ENCODE data around the gene SYNJ1.
"Not testable (repeated sequence)": the region's sequence is repeated elsewhere in the genome, so short reads cannot be mapped to it uniquely, and the experiment has no call there.

SYNJ1 gene

DNA sequence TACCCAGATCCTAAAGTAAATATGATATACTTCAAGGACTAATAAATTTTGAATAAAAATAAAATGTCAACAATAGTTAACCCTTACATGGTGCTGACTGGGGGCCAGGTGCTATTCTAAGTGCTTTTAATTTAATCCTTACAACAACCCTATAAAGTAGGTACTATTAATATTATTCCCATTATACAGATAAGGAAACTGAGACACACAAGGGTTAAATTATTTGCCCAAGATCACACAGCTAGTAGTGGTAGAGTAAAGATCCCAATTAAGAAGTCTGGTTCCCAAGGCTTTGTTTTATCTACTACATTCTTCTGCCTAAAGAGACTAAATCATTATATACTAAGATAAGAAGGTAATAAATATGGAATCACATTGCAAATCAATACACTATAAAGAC lies 34.2 kb downstream of the SYNJ1 start:
- DNase-seq (ENCODE audit: low spot score), result no peak

DNA sequence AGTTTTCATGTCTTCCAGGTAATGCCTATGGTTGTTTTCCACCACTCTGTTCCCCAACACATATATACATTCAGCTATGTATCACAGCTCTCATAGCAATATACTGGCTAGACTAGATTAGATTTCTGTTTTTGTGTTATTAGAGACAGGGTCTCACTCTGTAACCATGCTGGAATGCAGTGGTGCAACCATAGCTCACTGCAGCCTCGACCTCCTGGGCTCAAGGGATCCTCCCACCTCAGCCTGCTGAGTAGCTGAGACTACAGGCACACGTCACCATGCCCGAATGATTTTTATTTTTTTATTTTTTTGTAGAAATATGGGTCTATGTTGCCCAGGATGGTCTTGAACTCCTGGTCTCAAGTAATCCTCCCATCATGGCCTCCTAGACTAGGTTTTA lies 37.7 kb downstream of the SYNJ1 start:
- no peak for DNase-seq (ENCODE audit: low spot score)

DNA sequence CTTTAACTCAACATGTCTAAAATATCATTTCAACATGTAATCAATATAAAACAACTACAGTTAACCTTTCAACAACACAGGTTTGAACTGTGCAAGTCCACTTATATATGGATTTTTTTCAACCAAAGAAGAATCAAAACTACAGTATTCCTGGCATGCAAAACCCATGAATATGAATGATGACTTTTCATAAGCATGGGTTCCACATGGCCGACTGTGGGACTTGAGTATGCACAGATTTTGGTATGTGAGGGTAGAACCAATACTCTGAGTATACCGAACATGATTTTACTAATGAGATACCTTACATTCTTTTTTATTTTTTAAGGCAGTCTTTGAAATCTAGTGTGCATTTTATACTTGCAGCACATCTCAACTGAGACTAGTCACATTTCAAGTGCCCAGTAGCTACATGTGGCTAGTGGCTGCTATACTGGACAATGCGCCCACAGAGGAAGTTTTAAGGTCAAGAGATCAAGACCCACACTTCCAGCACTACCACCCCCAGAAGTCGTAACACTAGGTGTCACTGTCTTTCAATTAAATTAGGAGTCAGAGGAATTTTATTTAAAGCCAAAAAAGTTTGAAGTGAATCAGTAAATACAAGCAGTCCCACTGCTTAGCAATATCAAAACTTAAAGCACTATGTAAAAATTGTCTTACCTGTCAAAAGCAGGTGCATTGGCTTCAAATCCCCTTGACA lies 40.0 kb downstream of the SYNJ1 start:
- no peak for DNase-seq (ENCODE audit: low spot score)

DNA sequence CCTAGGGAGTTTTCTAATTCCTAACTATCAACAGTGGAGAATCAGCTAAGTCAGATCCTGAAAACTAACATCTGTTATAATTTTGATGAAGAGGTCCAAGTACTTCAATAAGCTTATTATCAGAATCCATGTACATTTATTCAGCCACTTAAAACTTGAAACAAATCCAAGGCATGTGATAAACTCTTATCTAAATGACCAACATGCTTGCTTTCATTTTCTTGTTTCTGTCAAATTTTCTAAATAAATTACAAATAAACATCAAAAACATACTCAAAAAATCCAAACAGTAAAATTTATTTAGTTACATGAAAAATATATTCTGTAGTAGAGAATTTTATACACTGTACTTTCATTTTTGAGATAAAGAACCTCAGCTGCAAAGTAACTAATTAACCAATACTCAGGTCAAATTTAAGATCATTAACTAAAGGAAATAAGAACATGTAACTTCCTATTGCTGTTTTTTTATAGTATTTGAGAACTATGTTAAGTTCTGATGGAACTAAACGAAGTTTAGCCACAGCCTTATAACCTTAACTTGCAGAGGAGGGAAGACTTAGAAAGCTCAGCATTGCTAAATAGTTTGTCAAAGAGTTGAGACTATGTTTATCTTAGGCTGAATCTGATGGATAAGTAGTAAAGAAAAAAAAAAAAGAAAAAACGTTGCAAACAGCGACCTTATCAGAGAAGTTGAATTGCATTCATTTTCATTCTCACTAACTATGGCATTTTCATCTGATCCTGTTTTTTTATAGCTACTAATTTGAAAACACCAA lies 44.9 kb downstream of the SYNJ1 start:
- no peak for DNase-seq (ENCODE audit: low spot score)

DNA sequence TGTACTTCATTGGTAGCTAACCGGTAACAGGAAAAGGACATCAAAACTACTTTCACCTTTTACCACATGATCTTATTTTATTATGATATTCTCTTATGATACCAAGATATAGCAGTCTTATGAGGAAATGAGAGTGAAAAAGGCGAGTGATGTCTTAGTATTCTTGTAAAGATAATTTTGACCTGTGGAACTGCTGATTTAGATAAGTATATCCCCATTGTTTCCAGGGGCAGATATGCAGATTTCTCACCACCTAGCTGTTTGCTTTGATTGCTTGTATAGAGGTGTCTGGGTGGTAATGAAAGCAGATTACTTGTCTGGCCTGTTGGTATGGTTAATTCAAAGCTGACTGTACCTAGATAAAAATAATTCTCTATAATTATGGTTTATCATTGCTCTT lies 53.1 kb downstream of the SYNJ1 start:
- DNase-seq (ENCODE audit: low spot score), result no peak

DNA sequence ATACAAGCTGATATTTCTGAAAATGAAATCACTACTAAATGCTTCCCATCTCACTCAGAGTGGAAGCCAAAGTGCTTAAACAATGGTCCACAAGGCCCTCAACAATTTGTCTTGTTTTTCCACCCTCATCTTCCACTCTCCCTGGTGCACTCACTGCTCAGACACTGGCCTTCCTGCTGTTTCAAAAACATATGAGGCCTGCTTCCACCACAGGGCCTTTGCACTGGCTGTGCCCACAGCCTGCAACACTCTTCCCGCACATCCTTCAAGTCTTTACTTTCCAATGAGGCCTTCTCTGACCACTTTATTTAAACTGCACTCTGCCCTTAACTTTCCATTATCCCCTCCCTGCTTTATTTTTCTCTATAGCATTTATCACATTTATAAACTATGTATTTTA lies 53.8 kb downstream of the SYNJ1 start:
- no peak for DNase-seq (ENCODE audit: low spot score)

DNA sequence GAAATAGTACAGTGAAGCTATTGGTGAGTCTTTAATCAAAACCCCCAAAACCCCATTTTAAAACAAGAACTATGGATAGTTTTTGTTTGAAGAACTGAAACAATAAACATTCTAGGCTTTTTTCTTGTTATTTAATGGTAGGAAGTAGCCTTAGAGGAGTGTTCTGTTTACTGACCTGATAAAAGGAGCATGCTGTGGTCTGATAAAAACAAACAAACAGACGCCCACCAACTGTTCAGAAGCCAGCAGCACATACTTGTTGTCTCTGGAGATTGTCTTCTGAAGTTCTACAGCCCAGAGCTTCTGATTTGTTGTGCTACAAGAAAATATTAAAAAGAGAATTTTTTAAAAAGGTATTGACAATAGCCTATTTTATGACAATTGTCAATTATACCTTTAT lies 61.6 kb downstream of the SYNJ1 start:
- DNase-seq (ENCODE audit: low spot score), result no peak

DNA sequence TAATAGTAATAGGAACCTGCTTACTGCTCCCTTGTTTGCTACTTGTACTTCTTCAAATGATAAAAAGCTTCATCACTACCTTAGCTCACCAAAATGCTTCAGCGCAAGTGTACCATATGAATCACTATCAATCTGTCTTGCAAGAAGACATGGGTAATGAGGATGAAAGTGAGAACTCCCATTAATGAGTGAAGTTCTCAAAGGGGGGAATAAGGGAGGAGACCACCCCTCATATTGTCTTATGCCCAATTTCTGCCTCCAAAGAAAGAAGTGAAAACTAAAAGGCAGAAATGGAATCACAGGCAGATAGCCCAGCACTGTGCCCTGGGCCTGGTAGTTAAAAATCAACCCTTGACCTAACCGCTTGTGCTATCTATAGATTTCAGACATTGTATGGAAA lies 63.7 kb downstream of the SYNJ1 start:
- not testable (repeated sequence) for DNase-seq (ENCODE audit: low spot score)

DNA sequence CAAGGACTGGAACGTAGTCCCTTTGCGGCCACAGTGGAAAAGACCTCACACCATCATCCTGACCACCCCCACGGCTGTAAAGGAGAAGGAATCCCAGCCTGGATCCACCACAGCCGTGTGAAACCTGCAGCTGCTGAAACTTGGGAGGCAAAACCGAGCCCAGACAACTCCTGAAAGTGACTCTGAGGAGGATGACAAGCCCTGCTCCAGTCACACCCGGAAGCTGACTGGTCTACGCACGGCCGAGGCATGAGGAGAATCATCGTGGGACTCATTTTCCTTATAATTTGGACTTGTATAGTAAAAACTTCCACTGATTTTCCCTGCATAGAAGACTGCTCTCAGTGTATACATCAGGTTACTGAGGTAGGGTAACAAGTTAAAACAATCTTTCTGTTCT lies 65.8 kb downstream of the SYNJ1 start:
- not testable (repeated sequence) for DNase-seq (ENCODE audit: low spot score)

DNA sequence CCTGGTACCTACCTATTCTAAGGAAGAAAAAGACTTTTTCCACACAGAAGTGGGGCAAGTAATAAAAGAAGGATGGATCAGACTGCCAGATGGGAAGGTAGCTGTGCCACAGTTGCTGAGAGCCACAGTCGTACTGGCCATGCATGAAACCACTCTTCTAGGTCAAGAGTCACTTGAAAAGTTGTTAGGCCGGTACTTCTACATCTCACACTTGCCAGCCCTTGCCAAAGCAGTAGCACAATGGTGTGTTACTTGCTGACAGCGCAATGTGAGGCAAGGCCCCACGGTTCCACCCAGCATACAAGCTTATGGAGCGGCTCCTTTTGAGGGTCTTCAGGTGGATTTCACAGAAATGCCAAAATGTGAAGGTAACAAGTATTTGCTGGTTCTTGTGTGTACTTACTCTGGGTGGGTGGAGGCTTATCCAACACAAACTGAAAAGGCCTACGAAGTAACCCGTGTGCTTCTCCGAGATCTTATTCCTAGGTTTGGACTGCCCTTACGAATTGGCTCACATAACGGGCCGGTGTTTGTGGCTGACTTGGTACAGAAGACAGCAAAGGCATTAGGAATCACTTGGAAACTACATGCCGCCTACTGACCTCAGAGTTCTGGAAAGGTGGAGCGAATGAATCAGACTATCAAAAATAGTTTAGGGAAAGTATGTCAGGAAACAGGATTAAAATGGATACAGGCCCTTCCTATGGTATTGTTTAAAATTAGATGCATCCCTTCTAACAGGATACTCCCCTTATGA lies 66.6 kb downstream of the SYNJ1 start:
- not testable (repeated sequence) for DNase-seq (ENCODE audit: low spot score)

DNA sequence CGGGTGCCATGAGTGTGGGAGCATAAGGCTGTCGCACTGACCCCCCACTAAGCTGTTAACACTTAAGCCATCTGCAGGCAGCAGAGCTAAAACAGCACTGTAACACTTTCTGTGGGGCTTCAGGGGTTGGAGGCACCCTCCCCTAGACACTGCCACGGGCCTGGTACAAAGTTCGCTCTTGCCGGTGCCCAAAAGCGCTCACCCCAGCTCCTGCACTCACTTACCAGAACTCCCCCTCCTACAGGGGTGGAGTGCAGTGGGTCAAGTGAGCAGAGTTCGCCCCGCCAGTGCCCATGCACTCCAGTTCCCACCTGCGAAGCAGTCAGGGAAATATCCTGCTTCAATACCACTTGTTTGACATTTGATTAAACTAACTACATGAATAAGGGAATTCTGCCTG lies 69.3 kb downstream of the SYNJ1 start:
- no peak for DNase-seq (ENCODE audit: low spot score)

DNA sequence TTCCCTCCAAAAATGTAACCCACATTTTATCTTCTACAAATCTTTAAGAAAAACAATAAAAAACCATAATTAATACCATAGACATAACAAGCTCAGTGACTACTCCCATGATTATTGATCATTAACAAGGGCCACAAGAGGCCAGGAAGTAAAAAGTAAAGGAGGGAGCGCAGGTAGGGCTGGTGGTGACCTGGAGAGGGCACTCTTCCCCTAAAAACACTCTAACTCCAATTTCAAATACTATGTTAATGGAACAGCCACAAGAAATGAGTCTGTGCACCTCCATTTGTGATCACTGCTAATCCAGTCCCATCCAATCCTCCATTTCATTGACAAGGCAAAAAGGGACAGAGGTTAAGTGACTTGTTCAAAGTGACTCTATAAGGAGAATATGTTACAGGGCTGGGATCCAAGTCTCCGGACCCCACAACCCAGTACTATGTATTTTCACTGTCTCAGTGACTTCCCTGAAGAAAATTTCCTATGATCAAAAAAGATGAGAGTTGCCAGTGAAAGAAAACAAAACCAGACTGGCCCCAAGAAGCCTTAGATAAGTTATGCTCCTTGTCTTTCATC lies 74.4 kb downstream of the SYNJ1 start:
- DNase-seq (ENCODE audit: low spot score), result peak; percentile 24

DNA sequence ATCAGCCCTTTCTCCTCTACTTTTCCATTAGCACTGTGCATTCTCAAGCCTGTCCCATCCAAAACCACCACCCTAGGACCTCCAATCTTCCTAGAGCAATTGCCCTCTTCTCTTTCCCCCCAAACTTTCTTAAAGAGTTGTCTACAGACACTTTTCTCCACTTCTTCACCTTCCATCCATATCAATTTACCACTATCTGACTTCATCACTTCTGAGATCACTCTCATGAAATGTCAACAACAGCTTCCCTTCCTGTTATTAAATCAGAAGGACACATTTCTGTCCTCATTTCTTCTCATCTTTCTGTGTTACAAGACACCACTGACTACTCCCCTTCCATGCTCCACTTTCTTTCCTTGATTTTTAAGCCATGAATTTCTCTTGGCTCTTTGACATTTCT lies 79.6 kb downstream of the SYNJ1 start:
- no peak for DNase-seq (ENCODE audit: low spot score)

DNA sequence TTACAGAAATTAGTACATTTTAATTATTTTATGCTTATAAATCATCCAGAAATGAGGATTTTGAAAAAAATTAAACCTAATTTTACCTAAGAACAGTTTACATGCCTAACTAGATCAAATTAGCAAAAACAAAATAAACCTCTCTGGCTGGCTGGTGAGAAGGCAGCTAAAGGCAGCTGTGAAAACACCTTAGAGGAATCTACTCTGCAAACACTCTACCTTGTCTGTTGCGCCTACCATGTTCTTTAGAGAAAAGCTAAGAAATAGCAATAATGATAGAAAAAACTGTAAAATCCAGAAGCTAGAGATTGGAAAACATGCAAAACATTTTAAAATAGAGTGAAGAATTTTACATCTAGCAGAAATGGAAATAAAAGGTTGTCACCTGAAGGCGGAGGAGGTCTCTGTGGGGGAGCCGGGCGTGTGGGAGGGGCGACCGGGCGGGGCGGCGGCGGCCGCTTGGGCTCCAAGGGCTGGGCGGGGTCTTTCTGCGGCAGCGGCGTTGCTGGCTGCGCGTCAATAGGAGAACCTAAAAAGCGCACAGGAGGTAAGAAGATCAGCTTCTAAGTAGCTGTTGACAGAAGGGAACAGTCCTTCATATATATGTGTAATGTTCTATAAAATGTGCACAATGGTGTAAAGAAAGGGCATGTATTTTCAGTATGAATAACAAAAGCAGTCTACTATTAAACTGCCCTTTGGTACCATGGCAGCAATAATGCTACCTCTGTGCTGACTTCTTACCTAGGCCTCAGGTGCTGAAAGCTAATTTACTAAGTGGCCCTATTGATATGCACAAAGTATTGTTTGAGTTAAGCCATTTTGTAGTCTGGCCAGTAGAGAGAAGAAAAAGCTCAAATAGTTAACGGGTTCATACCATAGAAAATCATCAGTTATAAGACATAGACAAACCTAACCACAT lies 82.3 kb downstream of the SYNJ1 start:
- no peak for DNase-seq (ENCODE audit: low spot score)

DNA sequence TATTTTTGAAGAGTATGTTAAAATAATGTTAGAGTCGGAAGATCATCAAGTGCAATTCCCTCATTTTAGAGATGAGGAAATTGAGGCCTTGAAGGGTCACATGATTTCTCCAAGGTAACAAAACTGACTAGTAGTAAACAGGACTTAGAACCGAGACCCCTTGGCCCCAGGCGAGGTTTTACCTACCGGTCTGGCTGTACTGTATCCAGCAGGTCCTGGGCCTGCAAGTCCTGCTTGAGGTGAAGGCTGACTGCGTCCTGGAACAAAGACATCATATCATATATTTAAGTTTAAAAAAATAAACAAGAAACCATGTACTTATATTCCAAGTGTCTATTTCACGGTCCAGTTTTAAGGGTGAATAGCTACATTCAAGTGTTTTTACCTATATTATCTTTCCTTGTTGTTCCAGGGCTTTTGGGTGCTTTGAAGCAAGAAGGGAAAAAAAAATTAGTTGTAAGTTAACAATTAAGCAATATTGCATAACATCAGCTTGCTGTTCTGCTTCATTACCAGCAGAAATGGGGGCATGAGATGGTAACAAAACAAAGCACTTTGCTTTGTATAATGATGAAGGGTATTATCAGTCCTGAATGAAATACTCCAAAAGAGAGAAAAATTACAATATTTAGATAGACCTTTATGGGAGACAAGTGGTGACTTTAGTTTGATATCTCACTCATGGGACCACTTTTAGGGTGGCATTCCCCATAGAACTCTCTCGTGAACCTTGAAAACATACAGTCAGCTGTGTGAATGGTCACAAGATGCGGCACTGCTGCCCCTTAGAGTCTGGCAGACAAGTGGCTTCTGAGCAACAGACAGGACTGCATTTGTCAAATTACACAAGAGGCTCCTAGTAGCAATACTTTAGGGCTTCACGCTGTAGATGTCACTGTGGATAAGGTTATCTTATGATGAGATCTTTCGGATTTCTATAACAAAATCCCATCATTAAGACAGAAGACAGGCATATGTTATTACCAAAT lies 85.8 kb downstream of the SYNJ1 start:
- DNase-seq (ENCODE audit: low spot score), result no peak

DNA sequence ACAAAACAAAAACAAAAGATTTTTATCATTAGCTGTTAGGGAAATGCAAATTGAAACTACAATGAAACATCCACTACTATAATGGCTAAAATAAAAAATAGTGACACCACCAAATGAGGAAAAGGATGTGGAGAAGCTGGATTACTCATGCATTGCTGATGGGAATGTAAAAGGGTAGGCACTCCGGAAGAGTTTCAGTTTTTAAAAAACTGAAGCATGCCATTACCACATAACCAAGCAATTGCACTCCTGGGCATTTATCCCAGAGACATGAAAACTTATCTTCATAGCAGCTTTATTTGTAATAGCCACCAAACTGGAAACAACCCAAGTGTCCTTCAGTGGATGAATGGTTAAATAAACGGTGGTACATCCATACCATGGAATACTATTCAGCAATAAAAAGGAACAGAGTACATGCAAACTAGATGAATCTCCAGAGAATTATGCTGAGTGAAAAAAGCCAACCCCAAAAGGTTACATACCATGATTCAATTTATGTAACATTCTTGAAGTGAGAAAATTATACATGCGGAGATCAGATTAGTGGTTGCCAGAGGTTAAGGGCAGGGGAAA lies 101.1 kb downstream of the SYNJ1 start:
- DNase-seq (ENCODE audit: low spot score), result peak; percentile 30

DNA sequence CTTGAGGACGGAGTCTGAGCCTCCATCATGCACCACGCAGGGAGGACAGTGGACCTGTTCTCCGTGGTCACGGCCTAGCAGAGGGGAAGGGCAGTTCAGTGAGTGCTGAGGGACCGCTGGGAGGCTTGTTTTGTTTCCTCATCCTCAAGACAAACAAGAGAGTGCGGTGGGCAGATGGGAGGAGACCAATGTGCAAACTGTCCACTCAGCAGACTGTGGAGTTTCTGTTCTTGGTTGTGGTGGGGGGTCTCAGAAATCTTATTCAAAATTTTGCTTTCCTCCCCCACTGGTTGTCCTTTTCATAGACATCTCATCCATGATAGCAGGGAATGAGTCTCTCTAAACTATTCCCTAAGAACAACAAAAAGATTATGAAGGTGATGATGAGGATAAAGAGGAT lies 109.6 kb downstream of the SYNJ1 start:
- not testable (repeated sequence) for DNase-seq (ENCODE audit: low spot score)

DNA sequence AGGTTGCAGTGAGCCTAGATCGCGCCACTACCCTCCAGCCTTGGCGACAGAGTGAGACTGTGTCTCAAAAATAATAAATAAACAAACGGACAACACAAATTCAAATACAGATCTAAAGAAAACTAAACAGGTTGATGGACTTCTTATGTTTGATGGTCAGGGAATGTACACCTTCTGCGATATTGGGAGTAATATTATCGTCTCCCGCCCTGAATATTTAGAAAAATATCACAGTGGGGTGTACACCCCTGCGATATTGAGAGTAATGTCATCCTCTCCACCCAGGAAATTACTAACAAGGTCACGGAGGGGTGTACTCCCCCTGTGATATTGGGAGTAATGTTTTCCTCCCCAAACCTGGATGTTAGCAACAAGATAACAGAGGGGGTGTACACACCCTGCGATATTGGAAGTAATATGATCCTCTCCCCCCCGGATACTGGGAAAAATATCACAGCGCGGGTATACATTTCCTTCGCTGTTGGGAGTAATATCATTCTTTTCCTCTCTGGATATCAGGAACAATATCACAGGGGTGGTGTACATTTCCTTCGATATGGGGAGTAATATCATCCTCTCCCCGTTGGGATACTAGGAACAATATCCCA lies 114.3 kb downstream of the SYNJ1 start:
- no peak for DNase-seq (ENCODE audit: low spot score)

DNA sequence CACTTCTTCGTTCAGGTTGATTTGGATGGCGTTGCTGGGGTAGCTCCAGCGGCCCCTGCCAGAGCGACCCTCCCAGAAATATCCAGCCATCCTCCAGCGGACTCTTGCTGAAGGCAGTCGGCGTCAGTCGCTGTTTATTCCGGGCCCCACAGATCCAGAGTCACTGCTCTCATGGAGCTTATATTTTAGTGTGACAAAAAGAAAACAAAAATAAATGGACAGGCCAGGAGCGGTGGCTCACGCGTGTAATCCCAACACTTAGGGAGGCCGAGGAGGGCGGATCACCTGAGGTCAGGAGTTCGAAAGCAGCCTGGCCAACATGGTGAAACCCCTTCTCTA lies 114.8 kb downstream of the SYNJ1 start:
- no peak for DNase-seq (ENCODE audit: low spot score)
